Measurements from ENCODE around the gene TCEAL9. TPM values are rescaled to one million over a fixed set of nuclear protein-coding genes. Genes with fewer than 3 reads are reported as not detected.

The TCEAL9 gene
- total and polyA plus RNA-seq, 4 donors: 33.9 to 110 (median 71.6) TPM

DNA sequence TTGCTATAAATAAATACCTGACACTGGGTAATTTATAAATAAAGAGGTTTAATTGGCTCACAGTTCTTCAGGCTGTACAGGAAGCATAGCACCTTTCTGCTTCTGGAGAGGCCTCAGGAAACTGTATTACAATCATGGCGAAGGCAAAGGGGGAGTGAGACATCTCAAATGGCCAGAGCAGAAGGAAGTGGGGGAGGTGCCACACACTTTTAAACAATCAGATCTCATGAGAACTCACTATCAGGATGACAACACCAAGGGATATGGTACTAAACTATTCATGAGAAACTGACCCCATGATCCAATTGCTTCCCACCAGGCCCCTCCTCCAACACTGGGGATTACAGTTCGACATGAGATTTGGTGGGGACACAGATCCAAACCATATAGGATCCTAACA lies 11.7 kb upstream of the TCEAL9 start:
- Histone ChIP-seq H3K9ac (ENCODE audit: insufficient read depth in 1 of 2, low read length in 2 of 2) (no peak overlapping the region), H3K27ac (ENCODE audit: low read depth in 1 of 2, low read length in 1 of 2) (no peak overlapping the region), H3K4me3 (no peak overlapping the region), H3K36me3 (ENCODE audit: control insufficient read depth in 4 of 4, insufficient read depth in 4 of 4, low read length in 4 of 4) (no peaks in the 10 kb centered on the region), H3K27me3 (ENCODE audit: control insufficient read depth in 3 of 3, insufficient read depth in 3 of 3, low read length in 2 of 3) (peaks cover 7 to 43% (median 33%) of the 10 kb centered on the region in 3 donors), H3K4me1 (ENCODE audit: control insufficient read depth in 5 of 5, insufficient read depth in 5 of 5, low read length in 5 of 5) (peaks cover 0 to 3% (median 0%) of the 10 kb centered on the region in 5 donors), H3K9me3 (ENCODE audit: control insufficient read depth in 4 of 4, insufficient read depth in 3 of 4, low read length in 3 of 4) (peaks cover 0 to 2% (median 0%) of the 10 kb centered on the region in 4 donors)
- DNase-seq (no peak), ATAC-seq (ENCODE audit: insufficient read depth, low FRiP score) (no peak)
- TF ChIP-seq, protein P1, sequence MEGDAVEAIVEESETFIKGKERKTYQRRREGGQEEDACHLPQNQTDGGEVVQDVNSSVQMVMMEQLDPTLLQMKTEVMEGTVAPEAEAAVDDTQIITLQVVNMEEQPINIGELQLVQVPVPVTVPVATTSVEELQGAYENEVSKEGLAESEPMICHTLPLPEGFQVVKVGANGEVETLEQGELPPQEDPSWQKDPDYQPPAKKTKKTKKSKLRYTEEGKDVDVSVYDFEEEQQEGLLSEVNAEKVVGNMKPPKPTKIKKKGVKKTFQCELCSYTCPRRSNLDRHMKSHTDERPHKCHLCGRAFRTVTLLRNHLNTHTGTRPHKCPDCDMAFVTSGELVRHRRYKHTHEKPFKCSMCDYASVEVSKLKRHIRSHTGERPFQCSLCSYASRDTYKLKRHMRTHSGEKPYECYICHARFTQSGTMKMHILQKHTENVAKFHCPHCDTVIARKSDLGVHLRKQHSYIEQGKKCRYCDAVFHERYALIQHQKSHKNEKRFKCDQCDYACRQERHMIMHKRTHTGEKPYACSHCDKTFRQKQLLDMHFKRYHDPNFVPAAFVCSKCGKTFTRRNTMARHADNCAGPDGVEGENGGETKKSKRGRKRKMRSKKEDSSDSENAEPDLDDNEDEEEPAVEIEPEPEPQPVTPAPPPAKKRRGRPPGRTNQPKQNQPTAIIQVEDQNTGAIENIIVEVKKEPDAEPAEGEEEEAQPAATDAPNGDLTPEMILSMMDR (IDR thresholded peaks at IDR 0.05; ENCODE audit: control extremely low read depth, extremely low read depth): no peak
- WGBS, 2 donors: 37 to 43% methylated on average over 2 of the region's 2 CpGs

DNA sequence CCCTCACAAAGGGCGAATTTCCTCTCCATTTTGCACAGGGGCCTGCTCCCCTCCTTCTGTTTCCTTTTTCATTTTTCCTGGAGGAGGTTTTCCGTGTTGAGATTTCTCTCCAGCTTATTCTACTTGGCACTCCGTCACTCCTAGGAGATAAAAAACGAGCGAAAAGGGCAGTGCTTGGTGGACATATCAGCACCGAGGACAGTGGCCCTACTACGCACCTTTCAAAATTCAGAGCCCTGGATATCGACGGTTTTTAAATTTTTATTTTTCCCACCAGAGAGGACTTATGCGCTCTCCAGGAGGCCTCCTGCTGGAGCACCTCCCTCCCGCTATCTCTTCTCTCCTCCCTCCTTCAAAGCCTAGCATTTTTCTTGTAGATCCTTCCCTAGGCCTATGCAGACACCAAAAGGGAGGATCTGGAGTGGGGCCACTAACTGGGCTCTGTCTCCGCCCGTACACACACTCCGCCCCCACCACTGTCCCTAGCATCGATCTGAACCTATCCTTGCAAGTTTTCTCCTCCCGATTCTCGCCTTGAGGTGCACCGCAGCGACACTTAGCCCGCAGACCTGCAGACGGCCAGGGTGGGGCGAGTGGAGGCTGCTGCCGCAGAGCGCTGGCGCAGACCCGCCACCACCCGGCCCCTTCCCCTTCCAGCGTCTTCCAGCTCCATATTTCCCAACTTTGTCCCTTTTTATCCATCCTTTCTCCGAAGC lies 8.5 kb upstream of the TCEAL9 start:
- no peak for DNase-seq
- no peak for ATAC-seq (ENCODE audit: insufficient read depth, low FRiP score)
- no peak overlapping the region for H3K4me3 ChIP-seq
- no peak overlapping the region for H3K27ac ChIP-seq (ENCODE audit: low read depth in 1 of 2, low read length in 1 of 2)
- H3K9me3 ChIP-seq (ENCODE audit: control insufficient read depth in 4 of 4, insufficient read depth in 3 of 4, low read length in 3 of 4): no peaks in the 10 kb centered on the region
- no peak overlapping the region for H3K9ac ChIP-seq (ENCODE audit: insufficient read depth in 1 of 2, low read length in 2 of 2)
- TF ChIP-seq, protein P1 (IDR thresholded peaks at IDR 0.05; ENCODE audit: control extremely low read depth, extremely low read depth): no peak
- no peaks in the 10 kb centered on the region for H3K36me3 ChIP-seq (ENCODE audit: control insufficient read depth in 4 of 4, insufficient read depth in 4 of 4, low read length in 4 of 4)
- WGBS, 2 donors: 59 to 78% methylated on average over 27 to 29 of the region's 29 CpGs
- peaks cover 7 to 54% (median 26%) of the 10 kb centered on the region in 3 donors for H3K27me3 ChIP-seq (ENCODE audit: control insufficient read depth in 3 of 3, insufficient read depth in 3 of 3, low read length in 2 of 3)
- peaks cover 0 to 3% (median 0%) of the 10 kb centered on the region in 5 donors for H3K4me1 ChIP-seq (ENCODE audit: control insufficient read depth in 5 of 5, insufficient read depth in 5 of 5, low read length in 5 of 5)

DNA sequence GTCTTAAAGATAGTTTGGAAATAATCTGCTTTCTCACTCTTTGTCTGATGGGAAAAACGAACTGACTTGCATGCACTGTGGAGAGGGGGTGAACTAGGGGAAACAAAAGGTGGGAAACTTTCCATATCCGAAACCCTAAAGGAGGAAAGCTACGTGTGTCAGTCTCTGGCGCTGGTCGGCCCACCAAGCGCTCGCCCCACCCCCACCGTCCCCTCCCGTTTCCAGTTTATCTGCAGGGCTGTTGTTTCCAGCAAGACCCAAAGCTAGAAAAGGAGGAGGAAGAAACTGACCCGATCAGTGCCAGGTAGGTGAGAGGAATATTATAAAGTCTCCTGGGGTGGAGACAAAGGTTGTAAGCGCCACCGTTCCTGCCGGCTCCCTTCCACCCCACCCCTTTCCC lies 552 bp downstream of the TCEAL9 start:
- DNase-seq: peak; percentile 38 to 66 (median 55)
- Histone ChIP-seq H3K27me3 (ENCODE audit: control insufficient read depth in 3 of 3, insufficient read depth in 3 of 3, low read length in 2 of 3) (peaks cover 0 to 18% (median 3%) of the 10 kb centered on the region in 3 donors), H3K9ac (ENCODE audit: insufficient read depth in 1 of 2, low read length in 2 of 2) (peak overlapping the region; percentile 97 to 98), H3K4me1 (ENCODE audit: control insufficient read depth in 5 of 5, insufficient read depth in 5 of 5, low read length in 5 of 5) (peaks cover 0 to 4% (median 0%) of the 10 kb centered on the region in 5 donors), H3K4me3 (peak overlapping the region; percentile 62), H3K36me3 (ENCODE audit: control insufficient read depth in 4 of 4, insufficient read depth in 4 of 4, low read length in 4 of 4) (no peaks in the 10 kb centered on the region), H3K27ac (ENCODE audit: low read depth in 1 of 2, low read length in 1 of 2) (peak overlapping the region; percentile 77 to 89), H3K9me3 (ENCODE audit: control insufficient read depth in 4 of 4, insufficient read depth in 3 of 4, low read length in 3 of 4) (no peaks in the 10 kb centered on the region)
- TF ChIP-seq, protein P1 (IDR thresholded peaks at IDR 0.05; ENCODE audit: control extremely low read depth, extremely low read depth): no peak
- 2 to 15% methylated on average over 9 to 13 of the region's 13 CpGs for WGBS, 2 donors
- peak; percentile 38 for ATAC-seq (ENCODE audit: insufficient read depth, low FRiP score)
